ENCODE results near the gene THAP2.

Gene THAP2

DNA sequence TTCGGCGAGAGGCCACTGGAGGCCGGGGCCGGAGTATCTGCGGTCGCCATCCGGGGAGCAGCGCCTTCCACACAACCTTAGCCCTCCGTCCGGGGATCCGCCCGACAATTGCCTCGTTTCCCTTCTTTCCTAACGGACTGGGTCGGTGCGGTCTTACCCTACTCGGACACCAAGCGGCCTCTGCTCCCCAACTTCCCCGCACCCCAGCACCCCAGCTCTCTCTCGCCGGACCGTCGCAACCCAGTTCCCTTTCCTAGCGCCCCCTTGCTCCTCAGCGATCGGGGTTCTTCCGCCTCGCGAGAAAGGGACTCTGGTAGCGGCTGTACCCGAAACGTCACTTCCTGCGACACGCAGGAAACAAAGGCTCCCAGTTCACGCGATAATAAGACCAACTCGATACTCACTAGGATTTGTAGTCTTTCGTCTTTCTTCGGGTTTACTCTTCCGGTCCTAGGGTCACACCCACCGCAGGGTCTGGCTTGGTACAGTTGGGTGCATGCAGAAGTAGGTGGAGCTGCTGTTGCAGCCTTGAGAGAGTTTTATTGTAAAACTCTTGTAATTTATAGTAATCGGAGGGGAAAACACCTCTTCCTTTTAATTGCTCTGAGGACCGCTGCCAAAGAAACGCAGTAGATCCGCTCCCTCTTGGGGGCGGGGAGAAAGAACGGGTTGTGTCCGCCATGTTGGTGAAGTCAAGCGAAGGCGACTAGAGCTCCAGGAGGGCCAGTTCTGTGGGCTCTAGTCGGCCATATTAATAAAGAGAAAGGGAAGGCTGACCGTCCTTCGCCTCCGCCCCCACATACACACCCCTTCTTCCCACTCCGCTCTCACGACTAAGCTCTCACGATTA is at the start of gene THAP2, which contains the start of gene ZFC3H1:
Gene THAP2 (plus strand): TSS at position 741 of the 850 bp plus-strand sequence. CDS start 209 bp downstream, outside the sequence.
Gene ZFC3H1 (minus strand): TSS at position 288 of the 850 bp plus-strand sequence. CDS start 238 bp downstream, at position 50.
- DNase-seq (ENCODE audit: low read depth in 3 of 3, low spot score in 1 of 3) = peak; percentile 69 to 81 (median 78)

GRCh38 chr12:71621938-71622337 is 42.2 kb upstream of the THAP2 start:
- no peak for DNase-seq (ENCODE audit: low read depth in 3 of 3, low spot score in 1 of 3)

GRCh38 chr12:71625476-71625875 is 38.6 kb upstream of the THAP2 start:
- DNase-seq (ENCODE audit: low read depth in 3 of 3, low spot score in 1 of 3) = no peak

- DNase-seq (ENCODE audit: low read depth in 3 of 3, low spot score in 1 of 3) = no peak
These were observed 38.0 kb upstream of the THAP2 start for GRCh38 chr12:71626098-71626497.

DNA sequence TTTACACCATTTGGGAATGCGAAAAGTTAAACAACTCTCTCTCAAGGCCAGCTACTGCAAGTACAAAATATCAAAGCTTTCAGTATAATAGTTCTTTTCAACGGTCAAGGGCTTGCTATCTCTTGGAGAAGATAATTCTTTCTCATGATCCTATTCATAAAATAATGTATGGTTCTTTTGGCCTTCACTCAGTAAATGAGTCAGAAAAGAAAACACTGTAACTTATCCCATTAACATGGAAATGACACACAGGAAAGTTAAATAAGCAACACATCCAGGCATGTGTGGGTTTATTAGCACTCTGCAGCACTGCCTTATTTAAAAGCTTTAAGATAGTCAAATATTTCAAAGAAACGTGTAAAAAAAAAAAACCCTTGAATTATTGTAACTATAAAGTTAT is 37.3 kb upstream of the THAP2 start:
- DNase-seq (ENCODE audit: low read depth in 3 of 3, low spot score in 1 of 3) = no peak

DNA sequence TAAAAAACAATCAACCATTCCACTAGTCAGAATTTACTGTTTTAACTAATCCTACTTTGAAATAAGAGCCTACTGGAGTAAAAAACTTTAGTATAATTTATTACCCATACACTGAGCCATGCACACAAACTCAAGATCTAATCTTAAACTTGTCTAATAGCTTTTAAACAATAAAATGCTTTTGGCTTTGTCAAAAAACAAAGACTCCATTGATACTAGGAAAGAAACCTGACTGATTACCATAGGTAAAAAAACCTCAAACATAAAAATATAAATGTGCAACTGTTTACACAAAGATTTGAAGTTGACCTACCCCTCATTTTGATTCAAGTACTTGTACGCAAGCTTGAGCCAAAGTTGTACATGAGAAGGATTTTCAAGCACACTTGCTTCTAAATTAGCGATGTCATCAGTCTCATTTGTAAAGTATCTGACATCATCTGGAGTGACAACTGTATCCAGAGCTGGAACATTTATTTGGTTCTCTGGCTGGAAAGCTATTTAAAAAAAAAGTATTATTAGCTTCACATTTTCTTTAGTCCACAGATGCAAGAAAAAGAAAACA is 36.6 kb upstream of the THAP2 start:
- DNase-seq (ENCODE audit: low read depth in 3 of 3, low spot score in 1 of 3) = no peak

DNA sequence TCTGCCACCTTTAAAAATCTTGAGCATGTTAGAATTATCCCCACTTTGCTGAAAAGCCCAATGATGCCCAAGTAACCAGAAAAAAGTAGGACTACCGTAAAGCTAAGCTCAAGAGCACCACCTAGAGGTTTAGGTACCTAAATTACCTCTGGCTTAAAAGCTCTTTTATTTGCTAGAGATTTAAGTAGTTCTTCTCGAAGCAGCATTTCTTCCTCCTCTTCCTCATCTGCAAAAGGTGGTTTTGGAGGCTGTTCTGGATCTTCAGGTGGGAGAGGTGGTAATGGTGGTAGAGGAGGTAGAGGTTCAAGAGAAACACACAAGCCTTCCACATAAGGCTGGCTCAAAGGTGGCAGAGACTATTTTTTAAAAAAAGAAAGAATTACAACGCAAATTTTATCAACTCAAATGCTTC is 27.4 kb upstream of the THAP2 start:
- no peak for DNase-seq (ENCODE audit: low read depth in 3 of 3, low spot score in 1 of 3)

- no peak for DNase-seq (ENCODE audit: low read depth in 3 of 3, low spot score in 1 of 3)
These were observed 25.6 kb upstream of the THAP2 start for GRCh38 chr12:71638499-71638898.

DNA sequence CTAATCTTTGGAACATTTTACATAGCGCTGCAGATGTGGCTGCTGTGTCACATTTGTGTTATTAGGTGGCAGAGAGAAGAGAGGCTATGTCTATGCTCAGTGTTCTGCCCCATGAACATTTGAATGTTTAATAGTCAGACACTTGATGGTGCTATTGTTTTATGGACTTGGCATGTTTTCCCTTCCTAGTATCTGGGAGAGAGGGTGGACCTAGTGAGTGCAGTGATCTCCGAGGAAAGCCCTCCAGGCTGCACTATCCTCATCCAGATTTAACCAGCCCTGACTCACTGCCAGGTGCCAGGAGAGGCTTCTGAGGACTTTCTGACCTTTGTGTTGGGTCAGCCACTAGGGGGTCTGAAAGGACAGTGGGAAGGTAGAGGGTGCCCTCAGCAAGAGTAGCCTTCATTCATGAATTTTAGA is 24.8 kb upstream of the THAP2 start:
- DNase-seq (ENCODE audit: low read depth in 3 of 3, low spot score in 1 of 3) = no peak

GRCh38 chr12:71640316-71640715 is 23.8 kb upstream of the THAP2 start:
- no peak for DNase-seq (ENCODE audit: low read depth in 3 of 3, low spot score in 1 of 3)

DNA sequence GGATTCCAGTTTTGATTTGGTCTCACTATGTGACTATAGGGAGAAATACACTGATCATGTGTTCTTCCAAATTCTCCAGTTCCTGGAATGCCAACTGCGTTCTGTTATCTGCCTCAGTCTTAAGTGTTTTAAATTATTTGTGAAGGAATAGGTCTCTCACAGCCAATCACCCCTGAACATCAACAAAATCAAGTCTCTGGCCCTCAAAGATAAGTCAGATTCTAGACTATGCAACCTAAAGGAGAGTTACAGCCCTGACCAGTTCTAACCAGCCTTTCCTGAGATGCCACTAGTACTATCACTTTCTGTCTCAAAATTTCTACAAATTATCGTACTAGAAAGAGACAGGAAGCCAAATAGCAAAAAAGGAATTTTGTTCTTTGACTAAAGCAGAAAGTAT is 22.7 kb upstream of the THAP2 start:
- DNase-seq (ENCODE audit: low read depth in 3 of 3, low spot score in 1 of 3) = no peak

DNA sequence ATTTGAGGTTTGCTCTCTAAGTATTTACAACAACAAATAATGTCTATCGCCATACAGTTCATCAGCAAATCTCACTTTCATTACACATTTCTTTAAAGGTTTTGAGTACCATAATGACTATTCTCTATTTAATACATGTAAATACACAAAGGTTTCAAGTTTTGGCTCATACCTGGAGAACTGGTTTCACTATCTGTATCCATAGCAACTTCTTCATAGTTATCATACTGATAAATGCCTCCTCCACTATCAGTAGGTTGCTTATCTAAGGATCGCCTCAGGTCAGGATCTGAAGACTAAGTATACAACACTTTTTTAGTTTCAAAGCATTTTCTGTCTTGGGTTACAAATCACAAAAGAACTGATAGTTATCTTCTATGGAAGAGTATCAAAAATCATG is 21.8 kb upstream of the THAP2 start:
- no peak for DNase-seq (ENCODE audit: low read depth in 3 of 3, low spot score in 1 of 3)

GRCh38 chr12:71645268-71645667 is 18.8 kb upstream of the THAP2 start:
- DNase-seq (ENCODE audit: low read depth in 3 of 3, low spot score in 1 of 3) = no peak

- DNase-seq (ENCODE audit: low read depth in 3 of 3, low spot score in 1 of 3) = no peak
These were observed 17.6 kb upstream of the THAP2 start for GRCh38 chr12:71646512-71646911.

GRCh38 chr12:71648537-71648936 is 15.6 kb upstream of the THAP2 start:
- DNase-seq (ENCODE audit: low read depth in 3 of 3, low spot score in 1 of 3) = no peak

- DNase-seq (ENCODE audit: low read depth in 3 of 3, low spot score in 1 of 3) = no peak
These were observed 14.7 kb upstream of the THAP2 start for GRCh38 chr12:71649401-71649800.

DNA sequence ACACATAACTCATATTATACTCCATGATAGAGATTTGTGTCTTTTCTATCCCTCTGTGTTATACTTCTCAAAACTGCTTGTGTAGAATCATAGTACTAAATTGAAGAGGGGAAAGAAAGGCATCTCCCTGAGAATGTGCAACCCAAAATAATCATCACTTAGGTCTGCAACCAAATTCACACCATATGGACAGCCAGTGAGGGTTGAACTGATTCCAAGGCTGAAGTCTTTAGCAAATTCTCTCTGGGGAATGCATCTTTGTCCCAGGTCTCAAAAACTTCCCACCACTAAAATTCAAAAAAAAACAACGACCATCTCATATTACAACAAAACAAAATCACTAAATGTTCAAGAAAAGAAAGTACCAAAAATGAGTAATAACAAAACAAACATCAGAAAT is 11.4 kb upstream of the THAP2 start:
- DNase-seq (ENCODE audit: low read depth in 3 of 3, low spot score in 1 of 3) = no peak

DNA sequence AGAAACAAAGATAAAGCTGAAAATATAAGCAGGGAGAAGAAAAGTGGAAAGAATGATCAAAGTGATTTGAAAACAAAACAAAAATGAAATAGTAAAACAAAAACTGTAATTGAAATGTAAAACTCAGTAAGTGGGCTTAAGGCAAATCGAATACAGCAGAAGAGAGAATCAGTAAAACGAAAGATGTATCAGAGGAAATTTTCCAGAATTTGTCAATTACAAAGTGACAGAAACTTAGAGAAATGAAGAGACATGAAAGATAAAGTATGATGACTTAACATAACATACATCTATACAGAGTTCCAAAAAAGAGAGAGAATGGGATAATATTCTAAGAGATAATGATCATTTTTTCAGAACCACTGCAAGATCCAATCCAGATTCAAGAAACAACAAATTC is 11.0 kb upstream of the THAP2 start:
- no peak for DNase-seq (ENCODE audit: low read depth in 3 of 3, low spot score in 1 of 3)

DNA sequence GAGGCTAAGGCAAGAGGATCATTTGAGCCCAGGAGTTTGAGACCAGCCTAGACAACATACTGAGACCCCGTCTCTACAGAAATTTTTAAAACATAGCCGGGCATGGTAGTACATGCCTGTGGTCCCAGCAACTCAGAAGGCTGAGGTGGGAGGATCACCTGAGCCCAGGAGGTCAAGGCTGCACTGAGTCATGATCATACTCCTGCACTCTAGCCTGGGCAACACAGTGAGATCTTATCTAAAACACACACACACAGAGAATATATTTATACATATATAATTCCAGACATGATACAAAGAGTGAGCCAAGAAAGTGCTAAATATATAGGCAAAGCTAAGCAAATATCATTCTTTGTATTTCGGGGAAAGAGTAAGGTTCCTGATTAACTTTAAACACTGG is 9.9 kb upstream of the THAP2 start:
- DNase-seq (ENCODE audit: low read depth in 3 of 3, low spot score in 1 of 3) = no peak

DNA sequence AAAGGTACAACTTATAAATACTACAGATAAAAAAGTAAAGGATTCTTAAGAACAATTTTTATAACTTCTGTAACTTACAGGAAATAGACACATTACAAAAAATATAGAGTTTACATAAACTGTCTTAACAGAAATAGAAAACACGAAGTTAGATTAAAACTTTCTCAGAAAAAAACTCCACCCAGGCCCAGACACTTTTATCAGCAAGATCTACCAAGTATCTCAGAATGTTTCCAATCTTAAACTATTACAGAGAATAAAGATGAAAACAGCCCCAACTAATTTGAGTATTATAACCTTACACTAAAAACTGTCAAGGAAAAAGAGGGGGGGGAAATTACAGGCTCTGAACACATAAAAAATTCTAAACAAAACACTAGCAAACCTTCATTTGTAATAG is 8.6 kb upstream of the THAP2 start:
- no peak for DNase-seq (ENCODE audit: low read depth in 3 of 3, low spot score in 1 of 3)

DNA sequence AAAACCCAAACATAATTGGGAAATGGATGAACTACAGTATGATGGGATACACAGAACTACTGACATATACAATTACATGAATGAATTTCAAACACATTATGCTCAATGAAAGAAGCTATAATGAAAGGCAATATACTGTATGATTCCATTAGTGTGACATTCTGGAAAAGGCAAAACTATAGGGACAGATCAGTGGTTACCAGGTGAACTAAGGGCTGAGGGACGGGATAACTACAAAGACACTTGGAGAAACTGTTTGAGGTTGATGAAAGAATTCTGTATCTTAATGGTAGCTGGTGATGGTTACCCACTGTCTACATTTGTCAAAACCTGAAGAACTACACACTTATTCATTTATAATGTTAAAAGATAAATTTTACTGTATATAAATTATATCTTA is 8.2 kb upstream of the THAP2 start:
- DNase-seq (ENCODE audit: low read depth in 3 of 3, low spot score in 1 of 3) = no peak

GRCh38 chr12:71656740-71657139 is 7.4 kb upstream of the THAP2 start:
- no peak for DNase-seq (ENCODE audit: low read depth in 3 of 3, low spot score in 1 of 3)
